GM12878 (cell line): Measurements from ENCODE around the gene TXNDC5. TPM values are rescaled to one million over a fixed set of nuclear protein-coding genes. Genes with fewer than 3 reads are reported as not detected.

Experiments used
- ATAC-seq: fragments of 200-7000 bp; cut with Tn5 transposase; 3 replicates; pipeline ENCODE4 v1.9.1; 2020; ENCODE audit warnings: mild to moderate bottlenecking, moderate library complexity
- BruUV-seq: library from RNA; stranded (reverse); fragments of 400-500 nt; replicated peaks from 2 replicates; lab custom pipeline; 2021; lab: Mats Ljungman, UMichigan
- CTCF ChIA-PET: fragments of 300-600 bp; sonication (Branson Sonifier 250); formaldehyde crosslinking; extraction: SDS; loops from one replicate; lab custom pipeline; 2021; ENCODE audit warnings: inconsistent platforms; lab: Yijun Ruan, JAX
- POLR2A ChIA-PET: fragments of 350-600 bp; formaldehyde crosslinking; extraction: SDS; loops from one replicate; lab custom pipeline; 2021; ENCODE audit warnings: inconsistent platforms; lab: Charles Lee
- RAD21 ChIA-PET: fragments of 300-600 bp; sonication (Branson Sonifier 250); formaldehyde crosslinking; loops from one replicate; lab custom pipeline; 2023; ENCODE audit warnings: antibody characterized with exemption; ENCODE audit not compliant: unreplicated experiment; lab: Charles Lee
- SMC1A ChIA-PET: fragments of 300-600 bp; sonication (Branson Sonifier 250); formaldehyde crosslinking; loops from one replicate; lab custom pipeline; 2023; ENCODE audit not compliant: unreplicated experiment, uncharacterized antibody; lab: Charles Lee
- DNase-seq: peaks from one replicate; pipeline ENCODE4 v3.0.0-alpha.2; 2011; ENCODE audit warnings: low read depth, low spot score
- FAIRE-seq: peaks from 3 replicates; lab custom pipeline; 2011; peaks lifted over from hg19 to GRCh38; lab: Jason Lieb, UNC
- H2AFZ ChIP-seq: 2 replicates; pipeline ENCODE4 v1.6.0; 2011; ENCODE audit warnings: low read depth, low read length, control low read depth; ENCODE audit not compliant: control insufficient read depth
- H3K27ac ChIP-seq: 2 replicates; pipeline ENCODE4 v1.5.1; 2011; ENCODE audit warnings: control low read depth; ENCODE audit not compliant: control insufficient read depth, insufficient read depth
- H3K27me3 ChIP-seq, 2 experiments: replicated peaks in 1 of 2; 2 replicates each; pipeline versions ENCODE4 v1.6.0 to v1.6.1; 2011; ENCODE audit warnings: low read length in 1 of 2; ENCODE audit not compliant: control insufficient read depth in 2 of 2, insufficient read depth in 2 of 2
- H3K36me3 ChIP-seq, 2 experiments: 2 replicates each; pipeline ENCODE4 v1.5.1; 2011; ENCODE audit warnings: low read length in 1 of 2; ENCODE audit not compliant: control insufficient read depth in 2 of 2, insufficient read depth in 2 of 2
- H3K4me1 ChIP-seq: 2 replicates; pipeline ENCODE4 v1.6.1; 2011; ENCODE audit warnings: mild to moderate bottlenecking, low read length, moderate library complexity, mixed read lengths; ENCODE audit not compliant: control insufficient read depth, insufficient read depth
- H3K4me2 ChIP-seq: 2 replicates; pipeline ENCODE4 v1.6.0; 2011; ENCODE audit warnings: control low read depth; ENCODE audit not compliant: control insufficient read depth, insufficient read depth
- H3K4me3 ChIP-seq: fragments of 200-600 bp; sonication (generic); 2 replicates; pipeline ENCODE4 v1.5.1; 2016
- H3K79me2 ChIP-seq: 2 replicates; pipeline ENCODE4 v1.6.0; 2011; ENCODE audit warnings: low read length; ENCODE audit not compliant: control insufficient read depth, insufficient read depth
- H3K9ac ChIP-seq: 2 replicates; pipeline ENCODE4 v1.8.0; 2011; ENCODE audit warnings: low read length, control low read depth, mixed read lengths; ENCODE audit not compliant: control insufficient read depth, insufficient read depth
- H3K9me3 ChIP-seq: replicated peaks from 3 replicates; pipeline ENCODE4 v1.5.1; 2011; ENCODE audit warnings: mild to moderate bottlenecking, low read length; ENCODE audit not compliant: control insufficient read depth, insufficient read depth
- H4K20me1 ChIP-seq: 2 replicates; pipeline ENCODE4 v1.6.0; 2011; ENCODE audit not compliant: control insufficient read depth, insufficient read depth
- BCL3 ChIP-seq: IDR thresholded peaks from 2 replicates; pipeline ENCODE4 v1.6.1; 2011; ENCODE audit warnings: borderline replicate concordance, low read depth, mild to moderate bottlenecking, moderate library complexity, low read length; ENCODE audit not compliant: insufficient read depth, poor library complexity, severe bottlenecking
- CREM ChIP-seq: IDR thresholded peaks from 2 replicates; pipeline ENCODE4 v1.6.1; 2014; ENCODE audit warnings: antibody characterized with exemption, low read depth
- E4F1 ChIP-seq: fragments of 450-650 bp; IDR thresholded peaks from 2 replicates; pipeline ENCODE4 v1.6.1; 2018; ENCODE audit warnings: borderline replicate concordance, mild to moderate bottlenecking; ENCODE audit not compliant: partially characterized antibody
- FOXM1 ChIP-seq: IDR thresholded peaks from 2 replicates; pipeline ENCODE4 v1.6.1; 2012; ENCODE audit warnings: low read depth, mild to moderate bottlenecking, inconsistent platforms, low read length, moderate library complexity
- GABPA ChIP-seq: IDR thresholded peaks from 2 replicates; pipeline ENCODE4 v1.6.1; 2014; ENCODE audit warnings: antibody characterized with exemption, low read depth, mild to moderate bottlenecking, inconsistent platforms
- NFXL1 ChIP-seq: fragments of 450-650 bp; IDR thresholded peaks from 2 replicates; pipeline ENCODE4 v1.6.1; 2017; ENCODE audit warnings: antibody characterized with exemption, mild to moderate bottlenecking, borderline replicate concordance
- NKRF ChIP-seq: fragments of 450-650 bp; conservative IDR thresholded peaks from 2 replicates; pipeline ENCODE4 v1.6.1; 2017; ENCODE audit warnings: mild to moderate bottlenecking, moderate library complexity
- POLR2A ChIP-seq: IDR thresholded peaks from 2 replicates; pipeline ENCODE4 v1.6.1; 2011; ENCODE audit warnings: low read depth, mild to moderate bottlenecking, low read length
- RELA ChIP-seq: fragments of 450-650 bp; IDR thresholded peaks from 2 replicates; pipeline ENCODE4 v1.8.0; 2014; ENCODE audit warnings: borderline replicate concordance; ENCODE audit not compliant: partially characterized antibody
- WGBS: methylation state at CpG from one replicate; pipeline ENCODE4 v1.1.6; 2016; ENCODE audit warnings: low lambda C conversion rate; ENCODE audit not compliant: insufficient replicate concordance, insufficient coverage; ENCODE audit errors: missing lambda C conversion rate; 5-methylcytosine and 5-hydroxymethylcytosine counted together
- in situ Hi-C: fragments of 300-500 bp; cut with MboI; formaldehyde crosslinking; loops from 9 replicates; pipeline ENCODE4 v1.14.3; 2018; ENCODE audit warnings: mixed read lengths
- intact Hi-C: fragments of 100-400 bp; cut with micrococcal nuclease; formaldehyde crosslinking; loops from one replicate; pipeline ENCODE4 v1.14.2; 2022; ENCODE audit not compliant: unreplicated experiment
- polyA plus RNA-seq, 11 experiments: library from polyadenylated mRNA; depleted of rRNA in 4 of 11; unstranded in 6 of 11; stranded (reverse) in 5 of 11; fragments of >200 nt; fragmentation: Nextera tagmentation in 4 of 11; fragmentation: Illumina TruSeq in 1 of 11; extraction: Ambion mirVana in 4 of 11; extraction: Trizol in 1 of 11; gene quantifications; 1 replicate in 1 of 11; 2 replicates in 10 of 11; pipeline versions ENCODE4 v1.2.1 to v1.2.3, GENCODE V29; 2011 to 2016; ENCODE audit warnings: inconsistent platforms in 2 of 11, missing spikeins in 2 of 11, low read depth in 1 of 11
- total RNA-seq, 4 experiments: library from RNA; depleted of rRNA in 3 of 4; stranded (reverse); fragments of >200 nt in 3 of 4; fragmentation: Illumina TruSeq in 1 of 4; extraction: Trizol in 1 of 4; gene quantifications; 2 replicates each; pipeline versions ENCODE4 v1.2.1 to v1.2.3, GENCODE V29; 2013 to 2021

The TXNDC5 gene
- total and polyA plus RNA-seq, 10 of the 15 experiments (the other 5 are each of a cell fraction or from before 2014, with no cell fraction given): 7.2 to 181 (median 132) TPM

GRCh38 chr6:7878401-7878964 lies 32.1 kb downstream of the TXNDC5 start:
- Histone ChIP-seq H3K4me2 (no peak overlapping the region), H3K9ac (no peak overlapping the region), H3K4me1 (no peaks in the 10 kb centered on the region), H4K20me1 (no peaks in the 10 kb centered on the region), H3K9me3 (no peaks in the 10 kb centered on the region; the same call in 2 of the 3 replicates), H2AFZ (no peak overlapping the region), H3K79me2 (no peaks in the 10 kb centered on the region), H3K27me3 (no peaks in the 10 kb centered on the region), H3K27ac (no peak overlapping the region), H3K36me3 (peaks cover 7 to 32% of the 10 kb centered on the region in 2 experiments), H3K4me3 (no peak overlapping the region)
- BruUV-seq: no TSS peak
- ATAC-seq: no peak
- intact Hi-C loops (no loop called here), in situ Hi-C loops (no loop called here)
- no peak for DNase-seq
- 90% methylated on average over 10 of the region's 10 CpGs for WGBS
- RAD21 ChIA-PET: no interaction called here
- SMC1A ChIA-PET: interaction anchor here (0.6 kb wide), 1 partner anchor 138 kb away, joined by 3 read pairs; no protein-coding TSS in a partner anchor
- POLR2A ChIA-PET: no interaction called here
- no peak for FAIRE-seq
- TF ChIP-seq POLR2A: peak; percentile 19; the same call in 1 of the 2 replicates
- no peak for TF ChIP-seq BCL3
- CTCF ChIA-PET: no interaction called here

GRCh38 chr6:7868926-7869325 lies 41.7 kb downstream of the TXNDC5 start:
- Histone ChIP-seq H4K20me1 (no peaks in the 10 kb centered on the region), H3K9ac (no peak overlapping the region), H3K27me3 (no peaks in the 10 kb centered on the region), H3K4me3 (no peak overlapping the region), H3K4me2 (no peak overlapping the region), H3K9me3 (no peaks in the 10 kb centered on the region; the same call in 1 of the 3 replicates), H3K4me1 (no peaks in the 10 kb centered on the region), H3K79me2 (no peaks in the 10 kb centered on the region), H3K27ac (no peak overlapping the region), H3K36me3 (no peaks in the 10 kb centered on the region), H2AFZ (no peak overlapping the region)
- ChIA-PET CTCF (no interaction called here), POLR2A (no interaction called here), RAD21 (no interaction called here), SMC1A (no interaction called here)
- in situ Hi-C loops (no loop called here), intact Hi-C loops (no loop called here)
- no peak for DNase-seq
- no peak for FAIRE-seq
- 47% methylated on average over 10 of the region's 10 CpGs for WGBS
- no TSS peak for BruUV-seq
- ATAC-seq: no peak
- TF ChIP-seq NFXL1 (no peak), NKRF (no peak), RELA (no peak), FOXM1 (no peak), CREM (no peak), E4F1 (no peak), GABPA (no peak)
